Measurements from ENCODE around the gene FRYL. TPM values are rescaled to one million over a fixed set of nuclear protein-coding genes. Genes with fewer than 3 reads are reported as not detected.

The FRYL gene
- total RNA-seq, 1 donor from 2014 or later = 31.7 TPM

GRCh38 chr4:48604527-48604926 lies 175.6 kb downstream of the FRYL start:
- H3K36me3 ChIP-seq (ENCODE audit: control insufficient read depth, insufficient read depth, low read length) = no peaks in the 10 kb centered on the region

GRCh38 chr4:48604041-48604440 lies 176.0 kb downstream of the FRYL start:
- DNase-seq (ENCODE audit: low read depth) = no peak
- Histone ChIP-seq H3K4me3 (ENCODE audit: low read depth, low read length) (no peak overlapping the region), H3K27me3 (ENCODE audit: control insufficient read depth, insufficient read depth, low read length) (no peaks in the 10 kb centered on the region), H3K36me3 (ENCODE audit: control insufficient read depth, insufficient read depth, low read length) (no peaks in the 10 kb centered on the region)
- TF ChIP-seq, protein P1, sequence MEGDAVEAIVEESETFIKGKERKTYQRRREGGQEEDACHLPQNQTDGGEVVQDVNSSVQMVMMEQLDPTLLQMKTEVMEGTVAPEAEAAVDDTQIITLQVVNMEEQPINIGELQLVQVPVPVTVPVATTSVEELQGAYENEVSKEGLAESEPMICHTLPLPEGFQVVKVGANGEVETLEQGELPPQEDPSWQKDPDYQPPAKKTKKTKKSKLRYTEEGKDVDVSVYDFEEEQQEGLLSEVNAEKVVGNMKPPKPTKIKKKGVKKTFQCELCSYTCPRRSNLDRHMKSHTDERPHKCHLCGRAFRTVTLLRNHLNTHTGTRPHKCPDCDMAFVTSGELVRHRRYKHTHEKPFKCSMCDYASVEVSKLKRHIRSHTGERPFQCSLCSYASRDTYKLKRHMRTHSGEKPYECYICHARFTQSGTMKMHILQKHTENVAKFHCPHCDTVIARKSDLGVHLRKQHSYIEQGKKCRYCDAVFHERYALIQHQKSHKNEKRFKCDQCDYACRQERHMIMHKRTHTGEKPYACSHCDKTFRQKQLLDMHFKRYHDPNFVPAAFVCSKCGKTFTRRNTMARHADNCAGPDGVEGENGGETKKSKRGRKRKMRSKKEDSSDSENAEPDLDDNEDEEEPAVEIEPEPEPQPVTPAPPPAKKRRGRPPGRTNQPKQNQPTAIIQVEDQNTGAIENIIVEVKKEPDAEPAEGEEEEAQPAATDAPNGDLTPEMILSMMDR (IDR thresholded peaks at IDR 0.05; ENCODE audit: insufficient read depth, low read length, poor library complexity, severe bottlenecking) = no peak

More at GRCh38 chr4:48604527-48604926, 175.6 kb downstream of the FRYL start:
- TF ChIP-seq, protein P1 (IDR thresholded peaks at IDR 0.05; ENCODE audit: insufficient read depth, low read length, poor library complexity, severe bottlenecking) = no peak
- Histone ChIP-seq H3K27me3 (ENCODE audit: control insufficient read depth, insufficient read depth, low read length) (no peaks in the 10 kb centered on the region), H3K4me3 (ENCODE audit: low read depth, low read length) (no peak overlapping the region)
- no peak for DNase-seq (ENCODE audit: low read depth)

- H3K36me3 ChIP-seq (ENCODE audit: control insufficient read depth, insufficient read depth, low read length) = no peaks in the 10 kb centered on the region
- H3K27me3 ChIP-seq (ENCODE audit: control insufficient read depth, insufficient read depth, low read length) = no peaks in the 10 kb centered on the region
- H3K4me3 ChIP-seq (ENCODE audit: low read depth, low read length) = no peak overlapping the region
- DNase-seq (ENCODE audit: low read depth) = no peak
- TF ChIP-seq, protein P1 (IDR thresholded peaks at IDR 0.05; ENCODE audit: insufficient read depth, low read length, poor library complexity, severe bottlenecking) = no peak
Observed at GRCh38 chr4:48603366-48604003, 176.6 kb downstream of the FRYL start.

GRCh38 chr4:48602763-48603162 lies 177.3 kb downstream of the FRYL start:
- TF ChIP-seq, protein P1 (IDR thresholded peaks at IDR 0.05; ENCODE audit: insufficient read depth, low read length, poor library complexity, severe bottlenecking) = no peak
- H3K36me3 ChIP-seq (ENCODE audit: control insufficient read depth, insufficient read depth, low read length) = no peaks in the 10 kb centered on the region
- H3K27me3 ChIP-seq (ENCODE audit: control insufficient read depth, insufficient read depth, low read length) = no peaks in the 10 kb centered on the region
- no peak overlapping the region for H3K4me3 ChIP-seq (ENCODE audit: low read depth, low read length)
- DNase-seq (ENCODE audit: low read depth) = no peak

GRCh38 chr4:48602222-48602621 lies 177.9 kb downstream of the FRYL start:
- peak; percentile 43 for DNase-seq (ENCODE audit: low read depth)
- H3K27me3 ChIP-seq (ENCODE audit: control insufficient read depth, insufficient read depth, low read length) = no peaks in the 10 kb centered on the region
- TF ChIP-seq, protein P1 (IDR thresholded peaks at IDR 0.05; ENCODE audit: insufficient read depth, low read length, poor library complexity, severe bottlenecking) = no peak
- H3K36me3 ChIP-seq (ENCODE audit: control insufficient read depth, insufficient read depth, low read length) = no peaks in the 10 kb centered on the region
- H3K4me3 ChIP-seq (ENCODE audit: low read depth, low read length) = no peak overlapping the region

DNA sequence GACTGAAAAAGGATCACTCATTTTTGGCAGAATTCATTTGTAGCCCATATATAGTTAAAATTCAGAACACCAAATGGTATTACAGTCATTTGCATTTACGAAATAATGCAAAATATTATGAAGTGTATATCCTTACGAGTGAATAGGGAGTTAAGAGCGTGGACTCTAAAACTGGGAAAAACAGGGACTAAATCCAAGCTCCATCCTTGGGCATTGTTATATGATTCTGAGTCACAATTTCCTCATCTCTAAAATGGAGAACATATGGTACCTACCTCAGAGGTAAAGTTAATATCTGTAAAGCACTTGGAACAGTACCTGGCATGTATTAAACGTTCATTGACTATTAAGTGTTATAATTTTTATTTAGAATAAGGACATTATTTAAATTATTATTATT lies 183.7 kb downstream of the FRYL start:
- H3K27me3 ChIP-seq (ENCODE audit: control insufficient read depth, insufficient read depth, low read length) = no peaks in the 10 kb centered on the region
- H3K4me3 ChIP-seq (ENCODE audit: low read depth, low read length) = no peak overlapping the region
- TF ChIP-seq, protein P1 (IDR thresholded peaks at IDR 0.05; ENCODE audit: insufficient read depth, low read length, poor library complexity, severe bottlenecking) = no peak
- H3K36me3 ChIP-seq (ENCODE audit: control insufficient read depth, insufficient read depth, low read length) = no peaks in the 10 kb centered on the region
- DNase-seq (ENCODE audit: low read depth) = no peak

All from kidney epithelial cell (primary cell).